Gastrocnemius medialis (tissue), 4 donors: ENCODE measurements around the gene NEK9.
"Not testable (repeated sequence)": the region's sequence is repeated elsewhere in the genome, so short reads cannot be mapped to it uniquely, and the experiment has no call there.

Source experiments
- CTCF ChIP-seq, 5 experiments: fragments of 450-650 bp in 3 of 5; fragments of 200-600 bp in 2 of 5; sonication (generic) in 2 of 5; IDR thresholded peaks in 4 of 5; conservative IDR thresholded peaks in 1 of 5; 1 replicate in 4 of 5; 2 replicates in 1 of 5; pipeline ENCODE4 v1.5.1; 2016 to 2019; ENCODE audit warnings: antibody characterized with exemption in 5 of 5, mild to moderate bottlenecking in 3 of 5, moderate library complexity in 3 of 5
- POLR2A ChIP-seq, 2 donors: fragments of 450-650 bp; IDR thresholded peaks; one replicate each; pipeline ENCODE4 v1.6.1; 2017; ENCODE audit warnings: antibody characterized with exemption in 2 of 2, mild to moderate bottlenecking in 2 of 2, moderate library complexity in 2 of 2

- not testable (repeated sequence) for TF ChIP-seq CTCF (IDR thresholded peaks at IDR 0.05 in 4 of 5, conservative IDR thresholded peaks at IDR 0.05 in 1 of 5); POLR2A (IDR thresholded peaks at IDR 0.05)
Observed at GRCh38 chr14:75127474-75127820, 599 bp upstream of the NEK9 start.
